OCI-LY7 (cell line): ENCODE data around the gene NTF4. TPM values are rescaled to one million over a fixed set of nuclear protein-coding genes. Genes with fewer than 3 reads are reported as not detected.

Experiments
- BruUV-seq: library from RNA; stranded (reverse); fragments of 400-500 nt; replicated peaks from 2 replicates; lab custom pipeline; 2021; lab: Mats Ljungman, UMichigan
- CTCF ChIA-PET: fragments of 300-600 bp; sonication (Branson Sonifier 250); formaldehyde crosslinking; loops from one replicate; lab custom pipeline; 2022; ENCODE audit warnings: antibody characterized with exemption; ENCODE audit not compliant: unreplicated experiment; lab: Charles Lee
- POLR2A ChIA-PET: fragments of 300-600 bp; sonication (Branson Sonifier 250); formaldehyde crosslinking; loops from one replicate; lab custom pipeline; 2022; ENCODE audit warnings: antibody characterized with exemption; lab: Charles Lee
- DNase-seq: peaks from one replicate; pipeline ENCODE4 v3.0.0-alpha.2; 2015; ENCODE audit warnings: low spot score
- H2AFZ ChIP-seq: fragments of 200-600 bp; sonication (generic), shearing (Covaris generic); 2 replicates; pipeline ENCODE4 v1.6.1; 2014; ENCODE audit warnings: mild to moderate bottlenecking, antibody characterized with exemption, low read length, moderate library complexity
- H3K27ac ChIP-seq: fragments of 200-600 bp; sonication (generic); 2 replicates; pipeline ENCODE4 v1.5.1; 2014; ENCODE audit warnings: mixed run types, low read depth, mild to moderate bottlenecking, moderate library complexity, low read length, inconsistent platforms; ENCODE audit not compliant: poor library complexity, severe bottlenecking
- H3K36me3 ChIP-seq: fragments of 200-600 bp; sonication (generic); 2 replicates; pipeline ENCODE4 v1.6.1; 2014; ENCODE audit warnings: mild to moderate bottlenecking, antibody characterized with exemption, low read length, moderate library complexity, mixed read lengths; ENCODE audit not compliant: insufficient read depth
- H3K4me1 ChIP-seq: fragments of 200-600 bp; sonication (generic); 2 replicates; pipeline ENCODE4 v1.5.1; 2014; ENCODE audit warnings: mild to moderate bottlenecking, low read length; ENCODE audit not compliant: insufficient read depth, poor library complexity, severe bottlenecking
- H3K4me2 ChIP-seq: fragments of 200-600 bp; sonication (generic); 2 replicates; pipeline ENCODE4 v1.6.1; 2014; ENCODE audit warnings: mild to moderate bottlenecking, low read length
- H3K4me3 ChIP-seq: fragments of 200-600 bp; sonication (generic); 2 replicates; pipeline ENCODE4 v1.5.1; 2014; ENCODE audit warnings: mild to moderate bottlenecking, low read depth, low read length; ENCODE audit not compliant: poor library complexity, severe bottlenecking
- H3K79me2 ChIP-seq: fragments of 200-600 bp; sonication (generic); 2 replicates; pipeline ENCODE4 v1.6.1; 2016; ENCODE audit warnings: low read depth, mild to moderate bottlenecking, low read length, moderate library complexity, mixed read lengths; ENCODE audit not compliant: insufficient read depth
- H3K9me2 ChIP-seq: fragments of 200-600 bp; sonication (generic); 2 replicates; pipeline ENCODE4 v1.6.1; 2016; ENCODE audit warnings: mild to moderate bottlenecking, low read length, mixed read lengths; ENCODE audit not compliant: insufficient read depth
- H3K9me3 ChIP-seq: fragments of 200-600 bp; sonication (generic); 2 replicates; pipeline ENCODE4 v1.6.1; 2014; ENCODE audit warnings: mild to moderate bottlenecking, mixed run types, low read length, mixed read lengths
- H4K20me1 ChIP-seq: fragments of 200-600 bp; sonication (generic); 2 replicates; pipeline ENCODE4 v1.6.1; 2014; ENCODE audit warnings: mild to moderate bottlenecking, antibody characterized with exemption, low read length, moderate library complexity, mixed read lengths; ENCODE audit not compliant: insufficient read depth
- CTCF ChIP-seq: fragments of 200-600 bp; sonication (generic); conservative IDR thresholded peaks from 2 replicates; pipeline ENCODE4 v1.5.1; 2014; ENCODE audit warnings: mild to moderate bottlenecking, antibody characterized with exemption, low read length, moderate library complexity, mixed read lengths
- EZH2phosphoT487 ChIP-seq: fragments of 200-600 bp; sonication (generic); IDR thresholded peaks from 2 replicates; pipeline ENCODE4 v1.6.1; 2018; ENCODE audit warnings: low read depth, borderline replicate concordance, mild to moderate bottlenecking, mixed run types, antibody characterized with exemption, low read length, moderate library complexity, mixed read lengths
- intact Hi-C: fragments of 100-400 bp; cut with micrococcal nuclease; formaldehyde crosslinking; loops from one replicate; pipeline ENCODE4 v1.10.0; 2022; ENCODE audit not compliant: unreplicated experiment
- total RNA-seq, 2 experiments: library from RNA; depleted of rRNA in 1 of 2; stranded (reverse); fragments of >200 nt in 1 of 2; shearing (Covaris generic) in 1 of 2; gene quantifications; 2 replicates each; pipeline ENCODE4 v1.2.3, GENCODE V29; 2014 to 2022

NTF4 gene
- total RNA-seq, 2 experiments from 2014 or later = not detected

DNA sequence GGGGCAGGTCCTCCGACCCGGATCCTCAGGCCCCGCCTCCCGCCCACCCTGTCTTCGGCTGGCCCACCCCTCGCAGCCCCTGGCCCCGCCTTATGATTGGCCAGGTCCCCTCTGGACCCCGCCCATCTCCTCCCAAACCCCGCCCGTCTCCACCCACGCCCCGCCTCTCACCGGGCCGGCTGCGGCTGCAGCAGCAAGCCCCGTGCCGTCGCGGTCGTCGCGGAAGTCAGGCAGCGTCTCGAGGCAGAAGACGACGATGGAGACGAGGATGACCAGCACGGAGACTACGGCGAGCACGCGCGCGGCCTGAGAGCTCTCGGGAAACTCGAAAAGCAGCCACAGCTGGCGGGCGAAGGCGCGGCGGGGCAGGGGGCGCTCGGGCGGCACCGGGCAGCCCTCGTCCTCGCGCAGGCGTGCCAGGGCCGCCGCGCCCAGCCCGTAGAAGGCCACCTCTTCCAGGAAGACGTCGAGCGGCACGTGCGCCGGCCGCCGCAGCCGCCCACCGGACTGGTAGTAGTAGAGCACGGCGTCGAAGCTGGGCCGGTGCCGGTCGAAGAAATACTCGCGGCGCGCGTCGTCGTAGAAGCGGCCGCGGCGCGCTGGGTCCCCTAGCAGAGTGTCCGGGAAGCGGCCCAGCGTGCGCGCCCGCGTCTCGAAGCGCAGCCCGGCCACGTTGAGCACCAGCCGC, 7.4 kb upstream of the NTF4 start:
- Histone ChIP-seq H3K27ac (no peak overlapping the region), H3K4me1 (no peaks in the 10 kb centered on the region), H3K4me2 (no peak overlapping the region), H3K36me3 (no peaks in the 10 kb centered on the region), H3K4me3 (no peak overlapping the region), H3K79me2 (no peaks in the 10 kb centered on the region), H3K9me3 (no peaks in the 10 kb centered on the region), H3K9me2 (no peaks in the 10 kb centered on the region), H4K20me1 (no peaks in the 10 kb centered on the region; the same call in 1 of the 2 replicates), H2AFZ (no peak overlapping the region)
- TF ChIP-seq CTCF = no peak
- no peak for TF ChIP-seq EZH2phosphoT487
- intact Hi-C loops = no loop called here
- ChIA-PET CTCF (no interaction called here), POLR2A (no interaction called here)
- no TSS peak for BruUV-seq
- DNase-seq = no peak

DNA sequence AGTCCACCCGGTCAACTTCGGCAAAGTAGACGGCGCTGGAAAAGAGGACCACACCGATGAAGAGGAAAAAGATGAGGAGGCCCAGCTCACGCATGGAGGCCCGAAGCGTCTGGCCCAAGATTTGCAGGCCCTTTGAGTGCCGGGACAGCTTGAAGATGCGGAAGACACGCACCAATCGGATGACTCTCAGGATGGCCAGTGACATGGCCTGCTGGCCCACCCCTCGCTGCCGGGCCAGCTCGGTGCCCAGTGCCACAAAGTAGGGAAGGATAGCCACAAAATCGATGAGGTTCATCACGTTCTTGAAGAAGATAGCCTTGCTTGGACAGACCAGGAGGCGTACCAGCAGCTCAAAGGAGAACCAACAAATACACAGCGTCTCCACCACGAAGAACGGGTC, 5.8 kb upstream of the NTF4 start:
- no peaks in the 10 kb centered on the region for H3K79me2 ChIP-seq
- H2AFZ ChIP-seq = no peak overlapping the region
- no peaks in the 10 kb centered on the region for H3K36me3 ChIP-seq
- H3K9me2 ChIP-seq = no peaks in the 10 kb centered on the region
- no TSS peak for BruUV-seq
- no peaks in the 10 kb centered on the region; the same call in 1 of the 2 replicates for H4K20me1 ChIP-seq
- H3K27ac ChIP-seq = no peak overlapping the region
- no peak overlapping the region for H3K4me2 ChIP-seq
- H3K4me3 ChIP-seq = no peak overlapping the region
- DNase-seq = no peak
- ChIA-PET POLR2A (no interaction called here), CTCF (no interaction called here)
- intact Hi-C loops = no loop called here
- TF ChIP-seq CTCF = no peak
- no peaks in the 10 kb centered on the region for H3K4me1 ChIP-seq
- no peaks in the 10 kb centered on the region for H3K9me3 ChIP-seq

- no peak for TF ChIP-seq EZH2phosphoT487
- TF ChIP-seq CTCF = no peak
- no peak overlapping the region for H2AFZ ChIP-seq
- intact Hi-C loops = no loop called here
- H3K4me3 ChIP-seq = no peak overlapping the region
- H3K79me2 ChIP-seq = no peaks in the 10 kb centered on the region
- H3K9me2 ChIP-seq = no peaks in the 10 kb centered on the region
- no peak for DNase-seq
- H3K36me3 ChIP-seq = no peaks in the 10 kb centered on the region
- no peaks in the 10 kb centered on the region for H3K4me1 ChIP-seq
- no peaks in the 10 kb centered on the region; the same call in 1 of the 2 replicates for H4K20me1 ChIP-seq
- CTCF ChIA-PET = no interaction called here
- POLR2A ChIA-PET = no interaction called here
- no peak overlapping the region for H3K4me2 ChIP-seq
- no peak overlapping the region for H3K27ac ChIP-seq
- H3K9me3 ChIP-seq = no peaks in the 10 kb centered on the region
- BruUV-seq = no TSS peak
These were observed 4.4 kb upstream of the NTF4 start for GRCh38 chr19:49069026-49069425.
